K562 (cell line): ENCODE data around the gene CHEK2. TPM values are rescaled to one million over a fixed set of nuclear protein-coding genes. Genes with fewer than 3 reads are reported as not detected.

Experiments used
- ATAC-seq: fragments of 200-7000 bp; cut with Tn5 transposase; 3 replicates; pipeline ENCODE4 v1.9.1; 2020; ENCODE audit warnings: moderate library complexity
- BruUV-seq: library from RNA; stranded (reverse); fragments of 400-500 nt; replicated peaks from 2 replicates; lab custom pipeline; 2021; lab: Mats Ljungman, UMichigan
- CTCF ChIA-PET: fragments of 300-600 bp; formaldehyde crosslinking; extraction: SDS; loops from one replicate; lab custom pipeline; 2021; ENCODE audit warnings: low intra/inter-chr PET ratio; lab: Yijun Ruan, JAX
- POLR2A ChIA-PET: fragments of 300-600, 350-650 bp; sonication (Branson Sonifier 250); formaldehyde crosslinking; extraction: SDS; loops from one replicate; lab custom pipeline; 2021; ENCODE audit warnings: antibody characterized with exemption, inconsistent platforms; lab: Yijun Ruan, JAX
- DNase-seq, 4 experiments: peaks; one replicate each; pipeline versions ENCODE4 v3.0.0 to v3.0.0-alpha.2; 2011 to 2018; ENCODE audit warnings: low spot score in 3 of 4, mixed read lengths in 3 of 4; ENCODE audit errors: extremely low read depth in 1 of 4
- FAIRE-seq: peaks from 2 replicates; lab custom pipeline; 2011; peaks lifted over from hg19 to GRCh38; lab: Jason Lieb, UNC
- H2AFZ ChIP-seq: 2 replicates; pipeline ENCODE4 v1.6.0; 2011; ENCODE audit warnings: low read depth, low read length, control low read depth, inconsistent platforms
- H3K27ac ChIP-seq: fragments of 200-600 bp; 3 replicates; pipeline ENCODE4 v1.8.0; 2011; ENCODE audit warnings: low read depth, mild to moderate bottlenecking, control low read depth, inconsistent platforms, low read length, moderate library complexity, mixed read lengths; ENCODE audit errors: extremely low read depth
- H3K27me3 ChIP-seq, 2 experiments: fragments of 300-600 bp in 1 of 2; 2 replicates in 1 of 2; 3 replicates in 1 of 2; pipeline versions ENCODE4 v1.6.0 to v1.8.0; 2011; ENCODE audit warnings: inconsistent platforms in 2 of 2, low read length in 2 of 2, mild to moderate bottlenecking in 1 of 2, mixed read lengths in 1 of 2, moderate library complexity in 1 of 2; ENCODE audit not compliant: control insufficient read depth in 2 of 2, insufficient read depth in 2 of 2
- H3K36me3 ChIP-seq: fragments of 300-600 bp; 3 replicates; pipeline ENCODE4 v1.8.0; 2011; ENCODE audit warnings: mild to moderate bottlenecking, low read length, inconsistent platforms; ENCODE audit not compliant: control insufficient read depth, insufficient read depth
- H3K4me1 ChIP-seq, 2 experiments: fragments of 200-600 bp in 1 of 2; replicated peaks in 1 of 2; 2 replicates in 1 of 2; 3 replicates in 1 of 2; pipeline versions ENCODE4 v1.5.1 to v1.8.0; 2011; ENCODE audit warnings: inconsistent platforms in 2 of 2, low read length in 2 of 2, mild to moderate bottlenecking in 1 of 2, mixed read lengths in 1 of 2, moderate library complexity in 1 of 2; ENCODE audit not compliant: control insufficient read depth in 2 of 2, insufficient read depth in 2 of 2
- H3K4me2 ChIP-seq: 2 replicates; pipeline ENCODE4 v1.6.1; 2011; ENCODE audit warnings: low read length, control low read depth, inconsistent platforms, mixed read lengths; ENCODE audit not compliant: insufficient read depth
- H3K4me3 ChIP-seq: fragments of 200-600 bp; sonication (generic), shearing (Covaris generic); 2 replicates; pipeline ENCODE4 v1.5.1; 2016; ENCODE audit warnings: control low read depth, inconsistent platforms
- H3K79me2 ChIP-seq: fragments of 200-600 bp; 3 replicates; pipeline ENCODE4 v1.8.0; 2011; ENCODE audit warnings: low read length, inconsistent platforms; ENCODE audit not compliant: control insufficient read depth, insufficient read depth
- H3K9ac ChIP-seq, 2 experiments: 2 replicates each; pipeline versions ENCODE4 v1.6.0 to v1.6.1; 2011; ENCODE audit warnings: low read depth in 2 of 2, low read length in 2 of 2, control low read depth in 1 of 2, inconsistent platforms in 1 of 2, mild to moderate bottlenecking in 1 of 2, mixed read lengths in 1 of 2; ENCODE audit not compliant: insufficient read depth in 1 of 2
- H3K9me1 ChIP-seq: one replicate; pipeline ENCODE4 v1.6.0; 2011; ENCODE audit warnings: inconsistent platforms, mild to moderate bottlenecking, low read length, moderate library complexity; ENCODE audit not compliant: control insufficient read depth, insufficient read depth
- H3K9me3 ChIP-seq: replicated peaks from 2 replicates; pipeline ENCODE4 v1.5.1; 2011; ENCODE audit warnings: low read depth, low read length, inconsistent platforms; ENCODE audit not compliant: control insufficient read depth, insufficient read depth
- H4K20me1 ChIP-seq: replicated peaks from 2 replicates; pipeline ENCODE4 v1.6.1; 2011; ENCODE audit warnings: low read length, inconsistent platforms, mixed read lengths; ENCODE audit not compliant: control insufficient read depth, insufficient read depth
- HNRNPL ChIP-seq: fragments of 200-400 bp; formaldehyde crosslinking; IDR thresholded peaks from 2 replicates; pipeline ENCODE4 v1.6.1; 2017; ENCODE audit warnings: low read depth, mild to moderate bottlenecking, low read length
- HNRNPUL1 ChIP-seq: fragments of 200-400 bp; formaldehyde crosslinking; IDR thresholded peaks from 2 replicates; pipeline ENCODE4 v1.6.1; 2017; ENCODE audit warnings: low read length
- KAT7 ChIP-seq: sonication (generic); formaldehyde crosslinking; IDR thresholded peaks from 2 replicates; pipeline ENCODE4 v1.8.0; 2022; ENCODE audit warnings: missing genetic modification reagents, mild to moderate bottlenecking, borderline replicate concordance
- KLF13 ChIP-seq: fragments of 450-650 bp; IDR thresholded peaks from 2 replicates; pipeline ENCODE4 v1.6.1; 2016; ENCODE audit warnings: missing genetic modification characterization, low read depth, mild to moderate bottlenecking, missing compliant biosample characterization, moderate library complexity, borderline replicate concordance
- MED1 ChIP-seq: sonication (generic); formaldehyde crosslinking; IDR thresholded peaks from 2 replicates; pipeline ENCODE4 v1.8.1; 2023; ENCODE audit warnings: missing genetic modification reagents, borderline replicate concordance
- SRSF1 ChIP-seq: fragments of 200-400 bp; formaldehyde crosslinking; IDR thresholded peaks from 2 replicates; pipeline ENCODE4 v1.6.1; 2017; ENCODE audit warnings: mild to moderate bottlenecking, low read depth, low read length, moderate library complexity
- STAT6 ChIP-seq: sonication (generic); formaldehyde crosslinking; IDR thresholded peaks from 2 replicates; pipeline ENCODE4 v1.8.1; 2023; ENCODE audit warnings: mild to moderate bottlenecking, missing genetic modification reagents
- TAF15 ChIP-seq: fragments of 200-400 bp; formaldehyde crosslinking; IDR thresholded peaks from 2 replicates; pipeline ENCODE4 v1.6.1; 2017; ENCODE audit warnings: mild to moderate bottlenecking, low read depth, low read length, moderate library complexity
- WGBS: fragments of 100-300 bp; shearing (Covaris generic); methylation state at CpG from one replicate; pipeline ENCODE4 v1.1.6; 2016; ENCODE audit warnings: low coverage, mixed read lengths; ENCODE audit not compliant: insufficient coverage; ENCODE audit errors: missing lambda C conversion rate; 5-methylcytosine and 5-hydroxymethylcytosine counted together
- in situ Hi-C: fragments of 300-500 bp; cut with MboI; formaldehyde crosslinking; loops from 4 replicates; pipeline ENCODE4 v1.15.0; 2018; ENCODE audit warnings: inconsistent platforms, mixed read lengths
- intact Hi-C: fragments of 100-400 bp; cut with micrococcal nuclease; formaldehyde crosslinking; loops from 2 replicates; pipeline ENCODE4 v1.14.2; 2022
- polyA plus RNA-seq, 8 experiments: library from polyadenylated mRNA; depleted of rRNA in 4 of 8; stranded (reverse) in 5 of 8; unstranded in 3 of 8; fragments of >200 nt; fragmentation: Nextera tagmentation in 2 of 8; fragmentation: Illumina TruSeq in 1 of 8; extraction: Ambion mirVana in 2 of 8; extraction: Trizol in 1 of 8; gene quantifications; 2 replicates each; pipeline versions ENCODE4 v1.2.1 to v1.2.3, GENCODE V29; 2011 to 2014; ENCODE audit warnings: inconsistent platforms in 1 of 8, missing spikeins in 1 of 8
- total RNA-seq, 7 experiments: library from RNA; depleted of rRNA in 6 of 7; stranded (reverse); fragments of >200 nt in 6 of 7; fragmentation: Illumina TruSeq in 2 of 7; extraction: Trizol in 2 of 7; gene quantifications; 2 replicates each; pipeline versions ENCODE4 v1.2.1 to v1.2.3, GENCODE V29; 2011 to 2021; ENCODE audit warnings: low replicate concordance in 1 of 7
- TF ChIP-seq, protein P1 (sequence below): fragments of 450-650 bp; formaldehyde crosslinking; IDR thresholded peaks from 2 replicates; pipeline ENCODE4 v1.4.0; 2022; ENCODE audit warnings: mild to moderate bottlenecking, moderate library complexity
- TF ChIP-seq, protein P2 (sequence below): fragments of 200-800 bp; sonication (Bioruptor generic); IDR thresholded peaks from 2 replicates; pipeline ENCODE4 v1.6.1; 2016; ENCODE audit warnings: missing genetic modification characterization, missing compliant biosample characterization

Gene CHEK2
- total and polyA plus RNA-seq, 9 of the 15 experiments (the other 6 are each of a cell fraction or from before 2014, with no cell fraction given) = 28.7 to 102 (median 58.0) TPM

GRCh38 chr22:28715611-28716010, 26.0 kb downstream of the CHEK2 start:
- Histone ChIP-seq H2AFZ (no peak overlapping the region), H3K4me3 (no peak overlapping the region), H3K9me3 (no peaks in the 10 kb centered on the region), H3K27ac (no peak overlapping the region), H3K9me1 (no peaks in the 10 kb centered on the region), H3K9ac (no peak overlapping the region), H3K4me1 (no peaks in the 10 kb centered on the region), H3K27me3 (no peaks in the 10 kb centered on the region), H3K36me3 (peaks cover 60% of the 10 kb centered on the region), H3K79me2 (no peaks in the 10 kb centered on the region), H3K4me2 (no peak overlapping the region), H4K20me1 (no peaks in the 10 kb centered on the region)
- intact Hi-C loops = no loop called here
- no TSS peak for BruUV-seq
- no peak for DNase-seq
- ChIA-PET CTCF (no interaction called here), POLR2A (interaction anchor here (2.4 kb wide), 1 partner anchor 9 kb away, joined by 8 read pairs; no protein-coding TSS in a partner anchor)
- in situ Hi-C loops = no loop called here
- ATAC-seq = no peak
- WGBS = 100% methylated on average over 5 of the region's 7 CpGs
- FAIRE-seq = no peak
- TF ChIP-seq, protein P1, sequence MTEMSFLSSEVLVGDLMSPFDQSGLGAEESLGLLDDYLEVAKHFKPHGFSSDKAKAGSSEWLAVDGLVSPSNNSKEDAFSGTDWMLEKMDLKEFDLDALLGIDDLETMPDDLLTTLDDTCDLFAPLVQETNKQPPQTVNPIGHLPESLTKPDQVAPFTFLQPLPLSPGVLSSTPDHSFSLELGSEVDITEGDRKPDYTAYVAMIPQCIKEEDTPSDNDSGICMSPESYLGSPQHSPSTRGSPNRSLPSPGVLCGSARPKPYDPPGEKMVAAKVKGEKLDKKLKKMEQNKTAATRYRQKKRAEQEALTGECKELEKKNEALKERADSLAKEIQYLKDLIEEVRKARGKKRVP (CRISPR knock-in tag) = no peak
- TF ChIP-seq KLF13 (tag) (no peak), KAT7 (CRISPR knock-in tag) (no peak), TAF15 (no peak), HNRNPL (no peak), STAT6 (CRISPR knock-in tag) (no peak), MED1 (no peak), HNRNPUL1 (no peak), SRSF1 (no peak)
- TF ChIP-seq, protein P2, sequence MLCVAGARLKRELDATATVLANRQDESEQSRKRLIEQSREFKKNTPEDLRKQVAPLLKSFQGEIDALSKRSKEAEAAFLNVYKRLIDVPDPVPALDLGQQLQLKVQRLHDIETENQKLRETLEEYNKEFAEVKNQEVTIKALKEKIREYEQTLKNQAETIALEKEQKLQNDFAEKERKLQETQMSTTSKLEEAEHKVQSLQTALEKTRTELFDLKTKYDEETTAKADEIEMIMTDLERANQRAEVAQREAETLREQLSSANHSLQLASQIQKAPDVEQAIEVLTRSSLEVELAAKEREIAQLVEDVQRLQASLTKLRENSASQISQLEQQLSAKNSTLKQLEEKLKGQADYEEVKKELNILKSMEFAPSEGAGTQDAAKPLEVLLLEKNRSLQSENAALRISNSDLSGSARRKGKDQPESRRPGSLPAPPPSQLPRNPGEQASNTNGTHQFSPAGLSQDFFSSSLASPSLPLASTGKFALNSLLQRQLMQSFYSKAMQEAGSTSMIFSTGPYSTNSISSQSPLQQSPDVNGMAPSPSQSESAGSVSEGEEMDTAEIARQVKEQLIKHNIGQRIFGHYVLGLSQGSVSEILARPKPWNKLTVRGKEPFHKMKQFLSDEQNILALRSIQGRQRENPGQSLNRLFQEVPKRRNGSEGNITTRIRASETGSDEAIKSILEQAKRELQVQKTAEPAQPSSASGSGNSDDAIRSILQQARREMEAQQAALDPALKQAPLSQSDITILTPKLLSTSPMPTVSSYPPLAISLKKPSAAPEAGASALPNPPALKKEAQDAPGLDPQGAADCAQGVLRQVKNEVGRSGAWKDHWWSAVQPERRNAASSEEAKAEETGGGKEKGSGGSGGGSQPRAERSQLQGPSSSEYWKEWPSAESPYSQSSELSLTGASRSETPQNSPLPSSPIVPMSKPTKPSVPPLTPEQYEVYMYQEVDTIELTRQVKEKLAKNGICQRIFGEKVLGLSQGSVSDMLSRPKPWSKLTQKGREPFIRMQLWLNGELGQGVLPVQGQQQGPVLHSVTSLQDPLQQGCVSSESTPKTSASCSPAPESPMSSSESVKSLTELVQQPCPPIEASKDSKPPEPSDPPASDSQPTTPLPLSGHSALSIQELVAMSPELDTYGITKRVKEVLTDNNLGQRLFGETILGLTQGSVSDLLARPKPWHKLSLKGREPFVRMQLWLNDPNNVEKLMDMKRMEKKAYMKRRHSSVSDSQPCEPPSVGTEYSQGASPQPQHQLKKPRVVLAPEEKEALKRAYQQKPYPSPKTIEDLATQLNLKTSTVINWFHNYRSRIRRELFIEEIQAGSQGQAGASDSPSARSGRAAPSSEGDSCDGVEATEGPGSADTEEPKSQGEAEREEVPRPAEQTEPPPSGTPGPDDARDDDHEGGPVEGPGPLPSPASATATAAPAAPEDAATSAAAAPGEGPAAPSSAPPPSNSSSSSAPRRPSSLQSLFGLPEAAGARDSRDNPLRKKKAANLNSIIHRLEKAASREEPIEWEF (CRISPR knock-in tag) = no peak
